ENCODE data around the gene ADGRA1.

Gene ADGRA1

GRCh38 chr10:133165556-133166503 is 78.1 kb downstream of the ADGRA1 start:
- TF ChIP-seq CTCF (IDR thresholded peaks at IDR 0.05; ENCODE audit: low read depth, low read length) = no peak
- TF ChIP-seq EZH2phosphoT487 (IDR thresholded peaks at IDR 0.05; ENCODE audit: low read depth) = no peak
- H3K27ac ChIP-seq (ENCODE audit: low read length) = no peak overlapping the region
- H2AFZ ChIP-seq (ENCODE audit: low read depth, low read length) = no peak overlapping the region
- no peaks in the 10 kb centered on the region for H3K79me2 ChIP-seq (ENCODE audit: low read length)
- no peaks in the 10 kb centered on the region for H3K9me3 ChIP-seq (ENCODE audit: insufficient read depth, low read length)
- H3K4me2 ChIP-seq (ENCODE audit: low read length) = no peak overlapping the region
- no peaks in the 10 kb centered on the region for H3K36me3 ChIP-seq (replicated peaks; ENCODE audit: low read depth, low read length)
- H3K4me1 ChIP-seq (ENCODE audit: low read length) = no peaks in the 10 kb centered on the region
- no peak overlapping the region for H3K4me3 ChIP-seq (ENCODE audit: low read length)
- no peak overlapping the region for H3K9ac ChIP-seq (ENCODE audit: low read length)
- no peaks in the 10 kb centered on the region for H4K20me1 ChIP-seq (ENCODE audit: insufficient read depth, low read length)
- H3K27me3 ChIP-seq (ENCODE audit: low read depth, low read length) = no peaks in the 10 kb centered on the region

GRCh38 chr10:133166504-133166827 is 78.7 kb downstream of the ADGRA1 start:
- no peak overlapping the region for H3K4me2 ChIP-seq (ENCODE audit: low read length)
- no peak overlapping the region for H3K9ac ChIP-seq (ENCODE audit: low read length)
- no peak overlapping the region for H3K4me3 ChIP-seq (ENCODE audit: low read length)
- no peaks in the 10 kb centered on the region for H3K27me3 ChIP-seq (ENCODE audit: low read depth, low read length)
- H3K27ac ChIP-seq (ENCODE audit: low read length) = no peak overlapping the region
- no peaks in the 10 kb centered on the region for H3K36me3 ChIP-seq (replicated peaks; ENCODE audit: low read depth, low read length)
- no peaks in the 10 kb centered on the region for H3K9me3 ChIP-seq (ENCODE audit: insufficient read depth, low read length)
- no peak overlapping the region for H2AFZ ChIP-seq (ENCODE audit: low read depth, low read length)
- H3K4me1 ChIP-seq (ENCODE audit: low read length) = no peaks in the 10 kb centered on the region
- TF ChIP-seq CTCF (IDR thresholded peaks at IDR 0.05; ENCODE audit: low read depth, low read length) (no peak), EZH2phosphoT487 (IDR thresholded peaks at IDR 0.05; ENCODE audit: low read depth) (no peak)
- H4K20me1 ChIP-seq (ENCODE audit: insufficient read depth, low read length) = no peaks in the 10 kb centered on the region
- H3K79me2 ChIP-seq (ENCODE audit: low read length) = no peaks in the 10 kb centered on the region

DNA sequence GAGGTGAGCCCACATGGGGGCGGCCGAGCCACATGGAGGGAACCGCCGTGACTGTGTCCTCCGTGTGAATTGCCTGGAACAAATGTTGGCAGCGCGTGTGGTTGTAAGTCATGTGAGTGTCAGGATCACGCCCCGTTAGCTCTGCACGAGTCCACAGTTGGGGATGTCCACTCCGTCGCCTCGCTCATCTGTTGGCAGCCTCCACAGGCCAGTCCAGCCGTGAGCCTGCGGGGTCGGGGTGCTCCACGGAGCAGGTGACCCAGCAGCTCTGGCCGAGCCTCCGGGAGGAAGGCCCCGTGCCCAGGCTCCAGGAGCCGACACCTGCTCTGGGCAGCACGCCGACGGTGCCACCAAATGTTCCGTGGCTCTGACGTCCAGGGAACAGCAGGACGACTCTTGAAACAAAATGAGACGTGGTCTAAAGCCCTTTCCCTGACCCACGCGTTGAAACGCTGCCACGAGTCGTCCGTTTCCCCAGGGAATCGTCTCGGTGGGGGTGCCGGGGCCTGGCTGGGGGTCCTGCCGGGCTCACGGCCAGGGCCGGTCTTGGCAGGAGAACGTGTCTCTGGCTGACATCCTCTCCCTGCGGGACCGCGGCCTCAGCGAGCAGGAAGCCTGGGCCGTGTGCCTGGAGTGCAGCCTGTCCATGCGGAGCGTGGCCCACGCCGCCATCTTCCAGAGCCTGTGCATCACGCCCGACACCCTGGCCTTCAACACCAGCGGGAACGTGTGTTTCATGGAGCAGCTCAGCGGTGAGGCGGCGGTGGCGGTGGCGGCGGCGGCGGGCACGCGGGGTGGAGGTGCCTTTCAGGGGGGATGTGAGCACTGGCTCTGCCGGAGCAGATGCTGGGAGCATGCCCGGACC is 79.3 kb downstream of the ADGRA1 start:
- Histone ChIP-seq H3K27me3 (ENCODE audit: low read depth, low read length) (no peaks in the 10 kb centered on the region), H4K20me1 (ENCODE audit: insufficient read depth, low read length) (no peaks in the 10 kb centered on the region), H3K4me1 (ENCODE audit: low read length) (no peaks in the 10 kb centered on the region), H3K4me3 (ENCODE audit: low read length) (no peak overlapping the region), H3K9me3 (ENCODE audit: insufficient read depth, low read length) (no peaks in the 10 kb centered on the region), H3K79me2 (ENCODE audit: low read length) (no peaks in the 10 kb centered on the region), H3K9ac (ENCODE audit: low read length) (no peak overlapping the region), H3K36me3 (replicated peaks; ENCODE audit: low read depth, low read length) (no peaks in the 10 kb centered on the region), H2AFZ (ENCODE audit: low read depth, low read length) (no peak overlapping the region), H3K4me2 (ENCODE audit: low read length) (no peak overlapping the region), H3K27ac (ENCODE audit: low read length) (no peak overlapping the region)
- TF ChIP-seq EZH2phosphoT487 (IDR thresholded peaks at IDR 0.05; ENCODE audit: low read depth) (no peak), CTCF (IDR thresholded peaks at IDR 0.05; ENCODE audit: low read depth, low read length) (no peak)
